ENCODE data around the gene ARID3A. TPM values are rescaled to one million over a fixed set of nuclear protein-coding genes. Genes with fewer than 3 reads are reported as not detected.

Gene ARID3A
- total and polyA plus RNA-seq, 2 of the 13 experiments (the other 11 are each of a cell fraction or from before 2014, with no cell fraction given) = 71.3 to 77.9 TPM

- TF ChIP-seq ZNF18 (CRISPR knock-in tag; IDR thresholded peaks at IDR 0.05; ENCODE audit: insufficient replicate concordance) (peak; percentile 56), ZMAT5 (CRISPR knock-in tag; IDR thresholded peaks at IDR 0.05; ENCODE audit: borderline replicate concordance, low read depth) (no peak), NCOA1 (CRISPR knock-in tag; IDR thresholded peaks at IDR 0.05) (no peak), FLYWCH1 (CRISPR knock-in tag; IDR thresholded peaks at IDR 0.05) (no peak), BHLHE40 (IDR thresholded peaks at IDR 0.05; ENCODE audit: low read length) (no peak), ZNF281 (CRISPR knock-in tag; IDR thresholded peaks at IDR 0.05; ENCODE audit: borderline replicate concordance) (peak; percentile 73), ZNF747 (CRISPR knock-in tag; IDR thresholded peaks at IDR 0.05; ENCODE audit: borderline replicate concordance) (no peak), POLR2AphosphoS2 (IDR thresholded peaks at IDR 0.05; ENCODE audit: low read depth, low read length) (no peak), RBM39 (IDR thresholded peaks at IDR 0.05; ENCODE audit: low read depth, low read length, poor library complexity, severe bottlenecking) (no peak), ARID2 (CRISPR knock-in tag; IDR thresholded peaks at IDR 0.05; ENCODE audit: borderline replicate concordance) (no peak), YY1 (IDR thresholded peaks at IDR 0.05; ENCODE audit: insufficient read depth, insufficient replicate concordance, low read depth, low read length) (peak; percentile 76)
- TF ChIP-seq, protein P1, sequence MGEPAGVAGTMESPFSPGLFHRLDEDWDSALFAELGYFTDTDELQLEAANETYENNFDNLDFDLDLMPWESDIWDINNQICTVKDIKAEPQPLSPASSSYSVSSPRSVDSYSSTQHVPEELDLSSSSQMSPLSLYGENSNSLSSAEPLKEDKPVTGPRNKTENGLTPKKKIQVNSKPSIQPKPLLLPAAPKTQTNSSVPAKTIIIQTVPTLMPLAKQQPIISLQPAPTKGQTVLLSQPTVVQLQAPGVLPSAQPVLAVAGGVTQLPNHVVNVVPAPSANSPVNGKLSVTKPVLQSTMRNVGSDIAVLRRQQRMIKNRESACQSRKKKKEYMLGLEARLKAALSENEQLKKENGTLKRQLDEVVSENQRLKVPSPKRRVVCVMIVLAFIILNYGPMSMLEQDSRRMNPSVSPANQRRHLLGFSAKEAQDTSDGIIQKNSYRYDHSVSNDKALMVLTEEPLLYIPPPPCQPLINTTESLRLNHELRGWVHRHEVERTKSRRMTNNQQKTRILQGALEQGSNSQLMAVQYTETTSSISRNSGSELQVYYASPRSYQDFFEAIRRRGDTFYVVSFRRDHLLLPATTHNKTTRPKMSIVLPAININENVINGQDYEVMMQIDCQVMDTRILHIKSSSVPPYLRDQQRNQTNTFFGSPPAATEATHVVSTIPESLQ (CRISPR knock-in tag; conservative IDR thresholded peaks at IDR 0.05) = no peak
- TF ChIP-seq, protein P2, sequence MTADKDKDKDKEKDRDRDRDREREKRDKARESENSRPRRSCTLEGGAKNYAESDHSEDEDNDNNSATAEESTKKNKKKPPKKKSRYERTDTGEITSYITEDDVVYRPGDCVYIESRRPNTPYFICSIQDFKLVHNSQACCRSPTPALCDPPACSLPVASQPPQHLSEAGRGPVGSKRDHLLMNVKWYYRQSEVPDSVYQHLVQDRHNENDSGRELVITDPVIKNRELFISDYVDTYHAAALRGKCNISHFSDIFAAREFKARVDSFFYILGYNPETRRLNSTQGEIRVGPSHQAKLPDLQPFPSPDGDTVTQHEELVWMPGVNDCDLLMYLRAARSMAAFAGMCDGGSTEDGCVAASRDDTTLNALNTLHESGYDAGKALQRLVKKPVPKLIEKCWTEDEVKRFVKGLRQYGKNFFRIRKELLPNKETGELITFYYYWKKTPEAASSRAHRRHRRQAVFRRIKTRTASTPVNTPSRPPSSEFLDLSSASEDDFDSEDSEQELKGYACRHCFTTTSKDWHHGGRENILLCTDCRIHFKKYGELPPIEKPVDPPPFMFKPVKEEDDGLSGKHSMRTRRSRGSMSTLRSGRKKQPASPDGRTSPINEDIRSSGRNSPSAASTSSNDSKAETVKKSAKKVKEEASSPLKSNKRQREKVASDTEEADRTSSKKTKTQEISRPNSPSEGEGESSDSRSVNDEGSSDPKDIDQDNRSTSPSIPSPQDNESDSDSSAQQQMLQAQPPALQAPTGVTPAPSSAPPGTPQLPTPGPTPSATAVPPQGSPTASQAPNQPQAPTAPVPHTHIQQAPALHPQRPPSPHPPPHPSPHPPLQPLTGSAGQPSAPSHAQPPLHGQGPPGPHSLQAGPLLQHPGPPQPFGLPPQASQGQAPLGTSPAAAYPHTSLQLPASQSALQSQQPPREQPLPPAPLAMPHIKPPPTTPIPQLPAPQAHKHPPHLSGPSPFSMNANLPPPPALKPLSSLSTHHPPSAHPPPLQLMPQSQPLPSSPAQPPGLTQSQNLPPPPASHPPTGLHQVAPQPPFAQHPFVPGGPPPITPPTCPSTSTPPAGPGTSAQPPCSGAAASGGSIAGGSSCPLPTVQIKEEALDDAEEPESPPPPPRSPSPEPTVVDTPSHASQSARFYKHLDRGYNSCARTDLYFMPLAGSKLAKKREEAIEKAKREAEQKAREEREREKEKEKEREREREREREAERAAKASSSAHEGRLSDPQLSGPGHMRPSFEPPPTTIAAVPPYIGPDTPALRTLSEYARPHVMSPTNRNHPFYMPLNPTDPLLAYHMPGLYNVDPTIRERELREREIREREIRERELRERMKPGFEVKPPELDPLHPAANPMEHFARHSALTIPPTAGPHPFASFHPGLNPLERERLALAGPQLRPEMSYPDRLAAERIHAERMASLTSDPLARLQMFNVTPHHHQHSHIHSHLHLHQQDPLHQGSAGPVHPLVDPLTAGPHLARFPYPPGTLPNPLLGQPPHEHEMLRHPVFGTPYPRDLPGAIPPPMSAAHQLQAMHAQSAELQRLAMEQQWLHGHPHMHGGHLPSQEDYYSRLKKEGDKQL (CRISPR knock-in tag; IDR thresholded peaks at IDR 0.05; ENCODE audit: low read depth) = no peak
Observed at GRCh38 chr19:925526-926322, at the start of gene ARID3A (continued).

All from HepG2 (cell line).